Effector CD8-positive, alpha-beta T cell (primary cell): Measurements from ENCODE around the gene SGCA.

Experiments
- DNase-seq: peaks from one replicate; lab custom pipeline; 2025; lab: John Stamatoyannopoulos, UW

Gene SGCA

DNA sequence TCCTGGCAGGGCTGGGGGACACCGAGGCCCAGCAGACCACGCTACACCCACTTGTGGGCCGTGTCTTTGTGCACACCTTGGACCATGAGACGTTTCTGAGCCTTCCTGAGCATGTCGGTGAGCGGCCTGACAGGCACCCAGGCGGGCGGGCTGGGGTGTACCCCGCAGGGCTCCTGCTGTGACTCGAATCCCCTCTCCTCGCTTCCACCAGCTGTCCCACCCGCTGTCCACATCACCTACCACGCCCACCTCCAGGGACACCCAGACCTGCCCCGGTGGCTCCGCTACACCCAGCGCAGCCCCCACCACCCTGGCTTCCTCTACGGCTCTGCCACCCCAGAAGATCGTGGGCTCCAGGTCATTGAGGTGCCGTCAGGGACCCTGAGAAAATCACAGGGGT lies 1.6 kb downstream of the SGCA start:
- DNase-seq = no peak

DNA sequence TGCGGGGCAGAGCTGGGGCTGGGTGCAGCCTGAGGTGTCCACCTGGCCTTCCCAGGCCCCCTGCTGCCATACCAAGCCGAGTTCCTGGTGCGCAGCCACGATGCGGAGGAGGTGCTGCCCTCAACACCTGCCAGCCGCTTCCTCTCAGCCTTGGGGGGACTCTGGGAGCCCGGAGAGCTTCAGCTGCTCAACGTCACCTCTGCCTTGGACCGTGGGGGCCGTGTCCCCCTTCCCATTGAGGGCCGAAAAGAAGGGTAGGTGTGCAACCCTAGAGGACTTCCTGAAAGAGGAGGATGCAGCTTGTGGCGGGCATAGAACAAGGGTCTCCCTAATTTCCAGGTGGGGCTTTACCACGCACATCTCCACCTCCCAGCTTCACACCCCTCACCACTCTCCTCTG lies 2.5 kb downstream of the SGCA start:
- no peak for DNase-seq

DNA sequence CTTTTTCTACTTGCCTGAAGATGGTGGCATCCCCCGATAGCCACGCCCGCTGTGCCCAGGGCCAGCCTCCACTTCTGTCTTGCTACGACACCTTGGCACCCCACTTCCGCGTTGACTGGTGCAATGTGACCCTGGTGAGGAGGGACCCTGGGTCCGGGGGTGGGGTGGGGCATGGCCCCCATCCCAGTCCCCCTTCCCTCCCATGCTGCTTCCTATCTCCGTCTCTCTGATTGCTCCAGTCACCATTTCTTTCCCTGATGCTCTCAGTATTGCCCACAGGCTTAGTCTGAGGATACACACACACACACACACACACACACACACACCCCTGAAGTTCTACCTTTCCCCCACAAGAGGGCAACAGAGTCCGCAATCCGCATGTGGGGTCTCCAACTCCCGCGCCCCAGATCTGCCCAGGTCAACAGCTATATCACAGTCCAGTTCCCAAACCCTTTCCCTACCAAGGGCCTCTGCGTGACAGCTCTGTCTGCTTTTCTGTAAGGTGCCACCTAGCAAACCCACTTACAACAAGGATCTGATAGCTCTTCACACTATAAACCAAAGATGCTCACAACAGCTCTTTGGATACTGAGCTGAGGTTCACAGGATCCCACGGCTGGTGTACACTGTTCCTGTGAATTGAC lies 3.4 kb downstream of the SGCA start:
- peak; percentile 59 for DNase-seq

DNA sequence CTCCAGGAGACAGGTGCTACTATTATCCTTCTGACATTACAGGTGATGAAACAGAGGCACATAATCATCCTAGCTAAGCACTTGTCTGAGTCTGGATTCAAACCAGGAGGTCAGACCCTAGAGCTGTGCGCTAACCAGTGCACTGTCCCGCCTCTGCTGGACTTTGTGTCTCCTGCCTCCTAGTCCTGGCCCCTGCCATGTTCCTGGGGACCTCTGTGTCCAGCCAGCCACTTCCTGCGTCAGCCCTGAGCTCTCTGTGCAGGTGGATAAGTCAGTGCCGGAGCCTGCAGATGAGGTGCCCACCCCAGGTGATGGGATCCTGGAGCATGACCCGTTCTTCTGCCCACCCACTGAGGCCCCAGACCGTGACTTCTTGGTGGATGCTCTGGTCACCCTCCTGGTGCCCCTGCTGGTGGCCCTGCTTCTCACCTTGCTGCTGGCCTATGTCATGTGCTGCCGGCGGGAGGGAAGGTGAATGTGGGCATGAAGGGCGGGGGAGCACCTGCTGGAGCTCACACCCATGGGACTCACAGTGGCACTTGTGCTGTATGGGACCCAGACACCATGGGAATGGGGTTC lies 4.2 kb downstream of the SGCA start:
- no peak for DNase-seq

DNA sequence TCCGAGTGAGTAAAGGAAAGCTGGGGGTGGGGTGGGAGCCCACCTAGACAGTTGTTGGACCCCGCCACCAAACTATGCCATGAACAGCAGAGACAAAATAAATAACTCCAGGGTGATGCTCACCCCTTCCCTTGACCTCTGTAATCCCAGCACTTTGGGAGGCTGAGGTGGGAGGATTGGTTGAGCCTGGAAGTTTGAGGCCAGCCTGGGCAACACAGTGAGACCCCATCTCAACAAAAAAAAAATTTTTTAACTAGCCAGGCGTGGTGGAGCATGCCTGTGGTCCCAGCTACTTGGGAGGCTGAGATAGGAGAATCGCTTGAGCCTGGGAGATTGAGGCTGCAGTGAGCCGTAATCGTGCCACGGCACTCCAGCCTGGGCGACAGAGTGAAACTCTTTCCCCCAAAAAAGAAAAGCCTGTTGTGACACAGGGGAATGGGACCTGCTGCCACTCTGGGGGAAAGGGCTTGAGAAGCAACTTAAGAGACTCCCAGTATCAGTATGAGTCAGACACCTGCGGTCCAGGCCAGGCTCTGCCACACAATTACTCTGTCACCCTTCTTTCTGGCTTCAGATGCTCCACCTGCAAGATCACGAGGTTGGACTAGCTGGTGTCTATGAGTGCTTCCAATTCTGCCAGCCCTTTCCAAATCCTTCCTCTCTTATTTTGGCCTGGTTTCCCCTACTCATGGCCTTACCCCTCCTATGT lies 5.0 kb downstream of the SGCA start:
- DNase-seq = no peak

DNA sequence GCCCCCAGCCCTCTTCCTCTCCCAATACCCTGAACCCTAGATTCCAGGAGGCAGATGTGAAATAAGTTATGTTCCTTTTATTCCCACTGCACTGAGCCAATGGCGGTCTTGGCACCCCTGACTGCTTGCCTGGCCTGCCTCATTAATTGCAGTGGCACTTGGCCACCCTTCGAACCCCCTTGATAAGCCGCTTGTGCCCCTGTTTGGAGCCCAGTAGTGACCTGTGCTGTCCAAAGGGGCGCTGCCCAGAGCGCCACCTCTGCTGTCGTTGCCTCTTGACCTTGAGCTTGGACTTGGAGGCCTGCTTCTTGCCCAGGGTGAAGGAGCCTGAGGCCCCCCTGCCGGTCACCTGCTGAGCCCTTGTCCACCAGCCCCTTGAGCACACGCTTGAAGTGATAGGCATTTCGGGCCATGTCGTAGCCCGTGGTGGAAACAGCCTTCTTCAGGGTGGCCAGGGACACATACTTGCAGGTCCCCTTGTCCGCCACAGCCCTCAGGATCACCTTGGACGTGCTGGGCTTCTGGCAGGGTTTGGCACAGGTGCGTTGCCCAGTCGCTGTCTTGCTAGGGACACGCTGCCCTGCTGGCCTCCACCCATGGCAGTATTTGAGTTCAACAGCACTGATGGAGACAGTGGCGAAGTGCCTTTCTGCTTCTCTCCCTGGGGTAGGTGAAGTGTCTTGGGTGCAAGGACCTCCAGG lies 5.7 kb downstream of the SGCA start:
- no peak for DNase-seq

DNA sequence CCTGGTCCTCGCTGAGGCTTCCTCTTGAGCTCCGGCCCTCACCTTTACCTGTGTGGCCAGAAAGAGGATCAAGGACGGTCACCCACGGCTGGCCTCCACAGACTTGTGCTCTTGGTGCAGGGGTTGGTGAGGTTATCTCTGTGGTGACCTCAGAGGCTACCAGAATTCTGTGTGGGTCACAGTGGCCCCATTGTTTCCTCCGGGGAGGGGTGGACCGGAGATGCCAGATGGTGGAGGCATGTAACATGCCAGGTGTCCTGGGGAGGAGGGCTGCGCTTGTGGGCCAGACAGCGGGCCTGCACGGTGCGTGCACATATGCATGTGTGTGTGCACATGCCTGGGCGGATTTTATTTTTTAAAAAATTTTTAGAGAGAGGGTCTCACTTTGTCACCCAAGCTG lies 6.3 kb downstream of the SGCA start:
- no peak for DNase-seq

DNA sequence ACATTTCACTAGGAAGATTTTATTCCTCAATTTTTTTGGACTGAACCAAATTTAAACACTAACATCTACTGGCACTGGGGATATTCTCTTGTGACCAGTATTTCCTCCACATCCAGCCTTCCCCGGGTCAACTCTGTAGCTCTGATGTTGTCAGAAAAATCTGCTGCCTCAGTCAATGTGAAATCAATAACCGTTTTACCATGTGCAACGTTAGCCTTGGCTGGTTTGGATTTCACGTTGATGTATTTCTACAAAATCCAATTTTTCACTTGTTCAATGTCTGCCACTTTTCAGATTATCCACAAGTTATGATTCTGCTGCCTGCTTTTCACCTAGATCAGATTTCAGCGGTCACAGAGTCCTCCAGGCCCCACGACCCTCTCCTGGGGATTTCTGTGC lies 7.1 kb downstream of the SGCA start:
- no peak for DNase-seq

DNA sequence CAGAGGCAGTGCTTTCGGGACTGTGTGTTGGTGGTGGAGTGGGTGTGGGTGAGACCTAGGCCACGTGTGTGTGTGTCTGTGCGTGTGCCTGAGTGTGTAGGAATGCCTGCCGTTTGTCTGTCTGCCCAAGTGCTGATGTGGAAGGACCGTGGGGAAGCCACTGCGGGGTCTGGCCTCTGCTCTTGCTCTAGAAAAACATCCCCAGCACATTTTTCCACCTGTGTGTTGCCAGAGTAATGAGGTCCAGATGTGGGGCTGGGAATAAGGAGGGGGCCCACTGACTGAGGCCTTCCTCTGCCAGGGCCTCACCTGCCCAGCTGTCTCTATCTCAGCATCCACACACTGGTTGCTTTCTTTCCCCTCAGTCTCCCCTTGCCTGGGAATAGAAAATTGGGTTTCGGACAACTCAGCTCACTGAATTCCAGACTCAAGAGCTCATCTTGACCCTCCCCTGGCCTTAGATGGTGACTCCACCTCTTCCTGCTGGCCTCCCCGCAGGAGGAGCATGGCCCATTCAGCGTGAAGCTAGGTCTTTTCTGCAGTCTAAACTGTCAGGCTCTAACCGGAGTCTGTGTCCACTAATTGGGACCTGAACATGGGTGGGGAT lies 7.6 kb downstream of the SGCA start:
- no peak for DNase-seq

DNA sequence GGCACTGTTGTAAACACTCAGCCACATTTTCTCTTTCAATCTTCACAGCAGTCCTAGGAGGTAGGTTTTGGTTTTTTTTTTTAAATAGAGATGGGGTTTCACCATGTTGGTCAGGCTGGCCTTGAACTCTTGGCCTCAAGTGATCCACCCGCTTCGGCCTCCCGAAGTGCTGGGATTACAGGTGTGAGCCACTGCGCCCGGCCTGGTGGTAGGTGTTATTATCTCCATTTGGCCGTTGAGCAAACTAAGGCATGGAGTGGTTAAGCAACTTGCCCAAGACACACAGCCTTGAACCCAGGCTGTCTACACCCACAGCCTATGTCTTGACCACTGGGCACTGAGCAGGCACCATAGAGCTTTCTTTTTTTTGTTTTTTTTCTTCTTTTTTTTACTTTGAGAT lies 8.6 kb downstream of the SGCA start:
- no peak for DNase-seq

DNA sequence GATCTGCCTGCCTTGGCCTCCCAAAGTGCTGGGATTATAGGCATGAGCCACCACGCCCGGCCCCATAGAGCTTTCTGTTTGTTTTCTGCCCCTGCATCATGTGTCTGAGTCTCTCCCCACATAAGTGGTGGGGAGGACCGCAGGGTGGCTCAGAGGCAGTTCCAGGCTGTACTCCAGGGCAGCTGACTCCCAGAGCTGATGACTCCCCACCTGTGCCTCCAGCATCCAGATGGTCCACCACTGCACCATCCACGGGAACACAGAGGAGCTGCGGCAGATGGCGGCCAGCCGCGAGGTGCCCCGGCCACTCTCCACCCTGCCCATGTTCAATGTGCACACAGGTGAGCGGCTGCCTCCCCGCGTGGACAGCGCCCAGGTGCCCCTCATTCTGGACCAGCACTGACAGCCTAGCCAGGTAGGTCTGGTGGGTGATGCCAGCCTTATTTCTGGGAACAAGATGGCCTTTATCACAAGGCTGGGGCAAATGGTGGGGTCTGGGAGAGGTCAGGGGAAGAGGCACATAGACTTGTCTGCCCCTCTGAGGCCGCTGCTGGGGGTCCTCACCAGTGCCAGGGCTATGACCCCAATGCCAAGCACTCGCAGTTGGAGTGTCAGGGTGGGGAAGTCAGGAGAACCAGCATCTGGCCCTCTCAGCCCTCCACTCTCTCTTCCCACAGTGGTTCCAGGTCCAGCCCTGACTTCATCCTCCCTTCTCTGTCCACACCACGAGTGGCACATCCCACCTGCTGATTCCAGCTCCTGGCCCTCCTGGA lies 9.4 kb downstream of the SGCA start:
- DNase-seq = no peak

DNA sequence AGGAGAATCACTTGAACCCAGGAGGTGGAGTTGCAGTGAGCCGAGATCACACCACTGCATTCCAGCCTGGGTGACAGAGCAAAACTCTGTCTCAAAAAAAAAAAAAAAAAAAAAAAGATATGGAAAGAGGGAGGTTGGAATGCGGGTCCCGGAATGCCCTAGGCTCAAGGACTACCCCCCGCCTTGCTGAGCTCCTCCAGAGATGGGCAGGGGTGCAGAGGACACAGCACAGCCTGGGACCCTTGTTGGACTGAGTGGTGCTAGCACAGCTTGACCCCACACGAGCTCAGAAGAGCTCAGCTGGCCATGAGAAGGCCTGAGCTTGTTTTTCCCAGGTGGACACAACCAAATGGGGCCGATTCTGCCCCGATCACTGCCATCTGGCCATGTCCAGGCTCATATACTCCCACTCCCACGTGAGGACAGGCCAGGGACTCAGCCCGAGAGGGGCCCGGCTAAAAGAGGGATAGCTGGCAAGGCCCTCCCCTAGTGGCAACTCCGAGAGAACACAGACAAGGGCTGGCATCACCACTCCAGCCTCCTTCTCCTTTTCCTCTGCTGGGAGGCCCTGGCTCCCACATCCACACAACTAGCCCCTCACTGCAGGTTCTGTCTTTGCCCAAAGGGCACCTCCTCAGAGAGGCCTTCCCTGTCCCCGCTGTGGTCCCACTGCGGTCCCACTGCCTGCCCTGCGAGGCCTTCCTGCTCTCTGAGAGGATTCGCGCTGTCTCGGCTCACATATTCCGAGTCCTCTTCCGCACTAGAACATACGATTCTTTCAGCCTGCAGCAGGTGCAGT lies 11.0 kb downstream of the SGCA start:
- DNase-seq = no peak

DNA sequence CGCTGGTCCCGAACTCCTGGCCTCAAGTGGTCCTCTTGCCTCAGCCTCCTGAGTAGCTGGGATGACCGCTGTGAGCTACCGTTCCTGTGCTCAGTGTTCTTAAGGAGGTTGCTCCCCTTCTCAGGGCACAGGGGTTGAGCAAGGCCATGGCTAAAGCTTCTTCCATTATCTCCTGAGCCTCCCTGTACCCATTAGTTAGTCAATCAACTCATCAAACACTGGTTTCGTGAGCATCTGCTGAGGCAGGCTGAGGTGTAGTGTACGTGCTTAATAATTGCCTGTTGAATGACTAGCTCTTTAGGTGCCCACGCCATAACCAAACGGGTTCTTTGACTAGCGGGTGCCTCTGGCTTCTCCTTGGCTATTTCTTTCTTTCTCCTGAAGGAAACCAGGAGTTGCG lies 11.7 kb downstream of the SGCA start:
- no peak for DNase-seq

DNA sequence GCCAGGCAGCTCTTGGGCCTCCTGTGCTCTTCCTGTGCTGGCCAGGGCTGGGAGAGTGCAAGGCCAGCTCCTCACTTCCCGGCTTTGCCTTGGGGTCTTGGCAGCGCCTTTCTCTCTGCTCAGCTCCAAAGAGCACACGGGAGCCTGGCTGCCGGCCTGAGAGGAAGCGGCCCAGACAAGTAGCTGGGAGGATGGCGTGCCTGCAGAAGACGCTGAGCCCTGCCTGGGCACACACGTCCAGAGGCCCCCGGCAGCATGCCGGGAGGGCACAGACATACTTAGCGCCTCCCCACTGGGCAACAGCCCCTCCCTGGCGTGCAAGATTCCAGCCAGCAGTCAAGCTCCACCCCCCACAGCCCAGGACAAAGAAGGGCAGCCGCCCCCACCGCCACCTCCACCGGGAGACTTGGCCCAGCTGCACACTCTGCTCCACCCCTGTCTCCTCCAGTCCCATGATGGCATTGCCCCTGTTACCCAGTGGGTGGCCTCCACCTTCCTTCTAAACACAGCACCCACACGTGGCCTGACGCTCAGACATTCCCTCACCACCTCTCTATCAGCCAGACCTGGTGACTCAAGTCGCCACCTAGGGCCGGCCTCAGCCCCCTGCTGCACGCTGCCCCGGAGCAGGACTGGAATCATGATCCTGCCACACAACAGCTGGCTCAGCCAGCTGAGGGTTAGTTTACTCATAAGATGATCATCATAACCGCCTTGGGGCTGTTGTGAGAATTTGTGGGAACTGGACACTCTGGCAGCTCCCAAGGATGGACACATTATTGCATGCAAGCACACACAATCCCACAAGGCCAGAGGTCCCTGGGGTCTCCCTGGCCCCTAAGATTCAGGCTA lies 12.4 kb downstream of the SGCA start:
- DNase-seq = no peak

DNA sequence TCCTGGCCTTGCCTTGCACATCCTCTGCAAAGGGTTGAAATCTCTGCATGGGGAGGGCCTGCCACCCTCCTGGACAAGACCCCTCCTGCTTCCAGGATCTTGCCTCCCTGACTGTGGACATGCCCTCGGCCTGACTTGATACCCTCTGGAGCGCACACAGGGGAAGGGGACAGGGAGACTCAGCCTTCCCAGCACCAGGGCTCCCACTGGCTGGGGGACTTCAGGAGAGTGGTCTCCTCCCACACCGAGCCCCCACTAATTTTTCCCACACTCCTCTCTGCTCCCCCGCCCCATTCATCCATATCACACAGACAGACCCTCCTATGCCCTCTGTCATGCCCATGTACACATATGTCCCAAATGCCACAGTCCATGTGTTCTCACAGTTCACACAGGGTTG lies 14.3 kb downstream of the SGCA start:
- DNase-seq = no peak

DNA sequence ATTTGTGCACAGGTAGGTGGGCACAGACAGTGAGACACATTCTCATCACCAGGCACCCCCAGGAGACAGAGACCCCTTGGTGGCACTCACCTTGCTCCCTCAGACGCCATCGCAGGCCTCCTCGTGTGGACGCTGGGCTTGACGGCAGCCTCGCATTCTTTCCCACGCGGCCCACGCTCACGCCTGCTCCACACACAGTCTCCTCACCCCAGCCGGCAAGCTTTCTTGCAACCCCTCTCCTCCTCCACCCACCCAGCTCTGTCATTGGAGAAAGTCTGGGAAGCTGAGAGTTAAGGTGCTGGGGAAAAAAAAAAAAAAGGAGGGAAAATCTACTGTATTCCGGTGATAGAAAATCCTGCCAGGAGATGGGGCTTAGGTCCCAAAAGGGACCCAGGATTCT lies 14.8 kb downstream of the SGCA start:
- DNase-seq = no peak

DNA sequence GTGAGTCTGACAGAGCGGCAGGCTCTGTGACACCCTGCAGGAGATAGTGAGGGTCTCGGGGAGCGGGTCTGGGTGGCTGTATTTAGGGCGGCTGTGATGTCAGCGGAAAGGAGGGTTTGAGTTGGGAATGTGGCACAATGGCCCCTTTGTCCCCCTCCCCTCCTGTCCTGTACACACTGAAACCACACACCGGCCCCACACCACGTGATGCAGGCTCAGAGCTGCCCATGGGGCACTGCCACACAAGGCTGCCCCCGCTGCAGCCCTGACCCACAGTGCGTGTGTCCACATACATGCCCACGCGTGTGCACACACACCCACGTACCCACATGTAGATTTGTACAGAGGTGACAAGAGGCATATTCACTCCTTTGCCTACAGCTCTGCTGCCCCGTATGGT lies 15.3 kb downstream of the SGCA start:
- DNase-seq = no peak

DNA sequence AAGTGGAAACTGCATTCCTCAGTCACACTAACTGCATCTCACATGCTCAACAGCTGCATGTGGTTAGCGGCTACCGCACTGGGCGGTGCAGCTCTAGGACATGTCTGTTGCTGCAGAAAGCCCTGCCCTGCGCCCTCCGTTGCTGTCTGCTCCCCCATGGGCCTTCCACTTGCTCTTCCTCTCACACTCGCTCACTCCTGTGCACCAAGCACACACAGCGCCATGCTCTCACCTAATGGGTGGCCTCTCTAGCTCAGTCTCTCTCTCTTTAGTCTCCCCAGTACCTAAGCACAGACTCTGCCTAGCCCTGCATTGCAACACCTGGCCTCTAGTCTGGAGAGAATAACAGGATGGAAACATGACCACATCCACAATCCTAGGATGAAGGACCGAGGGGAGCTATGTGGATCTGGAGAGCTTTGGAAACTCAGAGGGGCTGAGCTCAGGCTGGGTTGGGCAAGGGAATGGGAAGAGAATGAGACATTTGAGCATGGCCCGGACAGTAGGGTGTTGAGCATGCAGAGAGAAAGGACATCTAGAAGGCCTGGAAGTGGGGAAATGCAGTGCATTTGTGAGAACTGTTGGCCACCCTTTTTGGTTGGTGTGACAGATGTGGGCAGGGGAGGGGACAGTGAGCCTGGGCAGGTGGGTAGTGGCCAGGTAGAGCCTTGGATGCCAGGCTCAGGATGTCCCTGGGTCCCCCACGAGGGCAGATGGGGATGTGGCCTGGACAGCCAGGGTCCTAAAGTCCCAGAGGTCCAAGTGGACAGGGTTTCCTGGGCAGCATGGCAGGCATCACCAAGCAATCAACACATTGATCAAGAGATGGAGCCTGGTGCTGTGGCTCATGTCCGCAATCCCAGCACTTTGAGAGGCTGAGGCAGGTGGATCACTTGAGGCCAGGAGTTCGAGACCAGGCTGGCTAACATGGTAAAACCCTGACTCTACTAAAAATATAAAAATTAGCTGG lies 16.1 kb downstream of the SGCA start:
- DNase-seq = no peak
